IPS DF 19.7 (cell line): ENCODE data around the gene DDIT3.

Source experiments
- DNase-seq: peaks from one replicate; pipeline ENCODE4 v3.0.0-alpha.2; 2013; ENCODE audit warnings: low read depth, low spot score

The DDIT3 gene

DNA sequence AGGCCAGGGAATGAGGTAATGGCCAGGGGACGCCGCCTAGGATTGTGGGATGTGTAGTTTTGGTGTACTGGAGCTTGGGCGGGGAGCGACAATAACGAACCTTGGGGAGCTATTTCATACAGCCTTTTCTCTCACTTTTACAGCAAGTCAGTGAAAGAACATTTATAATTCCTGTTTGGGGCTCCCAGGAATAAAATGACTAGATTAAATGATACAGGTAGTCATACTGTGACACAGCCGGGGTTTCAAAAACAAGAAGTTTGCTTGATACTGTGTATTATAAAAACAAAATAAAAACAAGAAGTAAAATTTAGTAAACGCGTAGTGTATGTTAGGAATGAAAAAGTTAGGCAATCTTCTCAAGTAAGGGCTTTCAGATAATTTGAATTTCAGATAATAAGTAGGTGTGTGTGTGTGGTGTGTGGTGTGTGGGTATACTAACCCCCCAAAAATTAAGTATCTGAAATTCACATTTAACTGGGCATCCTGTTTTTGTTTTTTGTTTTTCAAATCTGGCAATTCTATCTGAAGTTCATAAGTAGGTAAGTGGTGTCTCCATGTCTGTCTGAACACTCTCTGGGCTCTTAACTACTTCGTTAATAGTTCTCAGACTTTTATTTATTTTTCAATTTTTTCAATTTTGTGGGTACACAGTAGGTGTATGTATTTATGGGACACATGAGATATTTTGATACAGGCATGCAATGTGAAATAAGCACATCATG, 27.1 kb upstream of the DDIT3 start:
- DNase-seq: no peak

DNA sequence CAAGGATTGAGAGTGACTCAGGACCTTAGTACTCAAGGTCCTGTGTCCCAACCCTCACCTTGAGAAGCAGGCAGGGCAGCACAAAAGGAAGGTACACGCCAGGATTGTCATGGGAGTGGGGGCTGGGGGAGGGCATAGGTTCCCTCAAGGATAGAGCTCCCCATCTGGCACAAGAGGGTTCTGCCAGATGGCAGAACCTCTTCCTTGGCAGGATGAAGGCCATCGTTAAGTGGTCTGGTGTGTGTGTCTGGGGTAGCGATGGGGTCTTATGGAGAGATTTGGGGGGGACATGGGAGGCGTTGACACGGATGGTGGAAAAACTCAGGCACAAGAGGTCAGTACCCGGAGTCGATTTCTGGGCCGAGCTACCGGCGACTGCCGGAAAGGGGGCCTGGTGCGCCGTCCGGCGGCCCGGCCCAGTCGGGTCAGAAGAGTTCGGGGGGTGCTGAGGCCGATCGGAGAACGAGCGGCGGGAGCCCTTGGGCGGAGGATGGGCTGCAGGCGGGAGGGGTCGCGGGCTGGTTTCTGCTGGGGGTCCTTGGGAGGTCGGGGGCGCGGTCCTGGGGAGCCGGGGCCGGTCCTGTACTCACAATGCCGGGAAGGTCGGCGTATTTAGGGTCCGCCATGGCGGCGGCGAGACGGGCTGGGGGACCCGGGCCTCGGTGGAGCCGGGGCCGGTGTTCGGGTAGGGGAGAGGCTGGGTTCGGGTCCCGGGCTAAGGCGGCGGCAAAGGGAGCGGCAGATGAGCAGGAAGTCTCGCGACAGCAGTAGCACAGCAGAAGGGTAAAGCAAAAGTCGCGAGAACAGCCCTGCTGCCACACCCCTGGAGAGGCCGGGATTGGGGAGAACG, 26.3 kb upstream of the DDIT3 start, which contains the start of gene DCTN2:
DCTN2 (minus strand) TSS at position 755 of the 850 bp plus-strand sequence; CDS start at position 626, 129 bp downstream.
- DNase-seq: peak; percentile 94

- DNase-seq: no peak
Observed at GRCh38 chr12:57545809-57546437, 25.6 kb upstream of the DDIT3 start.

GRCh38 chr12:57543581-57543980, 23.3 kb upstream of the DDIT3 start:
- no peak for DNase-seq

DNA sequence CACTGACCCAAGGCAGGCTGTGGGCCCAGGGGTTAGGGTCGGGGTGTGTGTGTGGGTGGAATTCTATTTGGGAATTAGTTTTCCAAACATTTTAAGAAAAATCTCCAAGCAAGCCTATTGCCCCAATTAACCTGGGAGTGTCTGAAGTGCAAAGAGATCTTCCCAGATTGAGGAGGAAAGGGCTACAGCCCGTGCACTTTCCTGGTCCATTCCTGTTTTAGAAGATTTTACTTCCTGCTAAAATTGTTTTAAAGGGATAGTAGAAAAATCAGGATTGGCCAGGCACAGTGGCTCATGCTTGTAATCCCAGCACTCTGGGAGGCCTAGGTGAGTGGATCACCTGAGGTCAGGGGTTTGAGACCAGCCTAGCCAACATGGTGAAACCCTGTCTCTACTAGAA, 21.4 kb upstream of the DDIT3 start:
- no peak for DNase-seq

DNA sequence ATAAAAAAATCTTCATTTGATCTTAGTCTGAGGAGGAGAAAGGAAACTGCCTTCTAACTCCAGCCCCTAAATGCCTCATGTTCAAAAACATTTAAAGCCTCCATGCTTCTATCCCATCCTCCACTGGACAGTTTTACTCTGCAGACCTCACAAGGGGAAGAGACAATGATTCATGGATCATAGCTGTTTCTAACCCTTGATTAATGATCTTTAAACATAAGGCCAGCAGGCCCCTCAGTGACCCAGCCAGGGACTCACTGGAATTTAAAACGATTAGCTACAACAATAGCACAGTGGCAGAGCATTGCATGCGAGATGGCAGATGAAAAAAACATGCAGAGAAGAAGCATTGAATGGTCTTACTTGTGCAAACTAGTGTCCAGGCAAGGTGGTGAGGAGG, 20.7 kb upstream of the DDIT3 start:
- DNase-seq: no peak

DNA sequence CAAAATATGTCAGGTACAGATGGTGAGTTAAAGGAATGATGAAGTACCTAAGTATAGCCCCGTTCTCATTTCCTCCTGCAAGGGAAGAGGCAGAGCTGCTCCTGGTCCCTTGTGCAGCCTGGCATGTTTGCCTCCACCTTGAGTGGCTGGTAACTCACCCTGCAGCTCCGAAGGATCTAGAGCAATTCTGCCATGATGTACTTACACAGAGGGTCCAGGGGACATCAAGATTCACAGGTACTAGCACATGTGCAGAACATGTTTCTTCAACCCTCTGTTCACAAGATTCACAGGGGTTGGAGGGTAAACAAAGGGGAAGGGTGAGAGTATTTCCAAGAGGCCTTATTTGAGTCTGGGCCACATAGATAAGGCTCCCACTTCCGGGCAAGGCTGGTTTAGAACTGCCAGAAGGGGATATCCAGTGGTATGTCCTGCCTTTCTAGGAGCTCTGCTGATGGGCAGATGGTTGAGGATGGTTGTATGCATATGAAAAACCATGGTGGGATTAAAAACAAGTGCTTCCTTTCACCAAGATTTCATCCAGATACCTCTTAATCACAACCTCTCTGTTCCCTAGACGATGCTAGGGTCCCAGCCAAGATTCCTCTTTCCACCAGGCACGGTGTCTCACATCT, 18.9 kb upstream of the DDIT3 start:
- no peak for DNase-seq

DNA sequence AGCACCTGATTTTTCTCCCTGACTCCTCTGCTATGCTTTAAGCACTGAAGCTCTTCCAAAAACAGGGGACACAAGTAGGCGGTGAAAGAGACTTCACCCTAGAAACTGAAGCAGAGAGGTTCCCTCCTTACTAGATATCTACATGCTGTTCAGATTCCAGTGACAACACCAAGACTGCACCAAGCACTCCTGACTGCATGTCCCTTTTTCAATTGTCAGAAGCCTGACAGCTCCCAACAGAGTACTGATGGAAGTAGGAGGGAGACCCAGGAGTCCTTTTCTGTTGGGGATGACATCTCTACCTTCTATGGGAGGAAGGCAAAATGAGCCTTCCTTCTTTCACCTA, 16.3 kb upstream of the DDIT3 start:
- DNase-seq: no peak

GRCh38 chr12:57535764-57536596, 15.7 kb upstream of the DDIT3 start:
- no peak for DNase-seq

DNA sequence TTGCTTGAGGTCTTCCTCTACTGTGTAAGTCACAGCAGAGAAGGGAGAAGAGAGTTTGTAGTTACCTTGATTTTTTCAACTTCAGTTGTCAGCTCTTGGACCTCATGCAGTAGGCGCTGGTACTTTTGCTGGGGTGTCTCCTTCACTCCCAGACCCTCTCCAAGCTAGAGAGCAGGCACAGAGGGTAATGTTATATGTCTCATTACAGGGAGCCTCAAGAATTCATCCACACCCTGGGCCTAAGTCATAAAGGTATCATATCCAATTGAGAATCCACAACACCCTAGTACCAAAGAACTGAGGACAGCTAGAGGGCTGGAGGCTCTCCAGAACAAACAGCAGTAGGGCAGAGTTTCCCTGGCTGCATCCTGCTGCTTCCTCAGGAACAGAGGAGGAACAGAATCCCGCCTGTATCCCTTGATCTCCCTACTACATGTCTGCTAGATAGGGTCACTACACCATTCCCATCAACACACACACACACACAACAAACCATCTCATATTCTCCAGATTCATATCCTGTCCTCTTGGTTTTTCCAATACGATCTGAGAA, 14.8 kb upstream of the DDIT3 start:
- DNase-seq: no peak

DNA sequence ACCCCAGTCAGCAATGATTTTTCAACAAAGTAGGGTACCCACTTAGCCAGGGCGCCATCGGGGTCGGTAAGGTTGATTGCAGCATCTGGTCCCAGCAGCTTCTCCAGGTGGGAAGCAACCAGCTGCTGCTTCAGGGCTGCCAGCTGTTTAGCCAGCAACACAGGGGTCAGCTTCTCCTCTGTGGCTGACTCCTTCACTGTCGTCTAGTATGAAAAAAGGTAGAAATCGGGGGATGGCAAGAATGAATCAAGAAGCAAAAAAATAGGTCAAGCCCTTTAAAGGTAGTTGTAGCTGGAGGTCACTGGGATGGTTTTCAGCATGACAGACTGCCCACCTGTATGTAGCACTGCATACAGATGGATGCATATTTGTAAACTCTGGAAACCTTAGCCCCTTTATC, 13.9 kb upstream of the DDIT3 start:
- DNase-seq: no peak

DNA sequence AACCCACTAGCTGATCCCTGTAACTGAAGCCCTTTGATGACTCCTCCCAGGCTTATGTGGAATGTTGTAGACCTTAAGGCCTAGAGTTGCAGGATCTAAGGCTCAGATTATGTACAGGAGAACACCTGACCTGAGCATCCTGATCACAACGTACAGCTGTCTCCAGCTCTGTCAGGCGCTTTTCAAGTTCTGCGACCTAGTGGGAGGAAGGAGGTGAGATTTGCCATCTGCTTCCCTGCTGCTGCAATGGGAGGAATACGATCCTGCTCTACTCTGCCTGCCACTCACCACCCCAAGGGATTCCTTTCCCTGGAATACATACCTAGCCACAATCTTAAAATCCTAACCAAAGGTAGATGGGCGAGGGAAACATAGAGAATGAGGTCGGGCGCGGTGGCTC, 12.8 kb upstream of the DDIT3 start:
- no peak for DNase-seq

DNA sequence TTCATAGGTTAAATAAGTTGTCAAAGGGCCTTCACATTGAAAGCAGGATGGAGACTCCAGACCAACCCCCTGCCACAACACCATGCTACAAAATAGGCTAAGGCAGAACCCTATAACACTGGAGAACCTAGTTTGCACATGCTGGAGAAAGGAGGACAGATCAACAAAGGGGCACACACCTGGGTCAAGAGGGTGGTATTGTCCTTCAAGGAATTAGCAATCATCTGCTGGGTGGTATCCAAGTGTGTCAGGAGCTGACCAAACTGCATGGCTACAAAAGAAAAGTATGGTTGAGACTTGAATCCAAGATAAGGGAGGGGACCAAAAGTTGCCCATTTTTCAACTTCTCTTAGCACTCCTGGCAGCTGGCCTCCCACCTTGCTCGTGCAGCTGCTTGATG, 11.5 kb upstream of the DDIT3 start:
- no peak for DNase-seq

DNA sequence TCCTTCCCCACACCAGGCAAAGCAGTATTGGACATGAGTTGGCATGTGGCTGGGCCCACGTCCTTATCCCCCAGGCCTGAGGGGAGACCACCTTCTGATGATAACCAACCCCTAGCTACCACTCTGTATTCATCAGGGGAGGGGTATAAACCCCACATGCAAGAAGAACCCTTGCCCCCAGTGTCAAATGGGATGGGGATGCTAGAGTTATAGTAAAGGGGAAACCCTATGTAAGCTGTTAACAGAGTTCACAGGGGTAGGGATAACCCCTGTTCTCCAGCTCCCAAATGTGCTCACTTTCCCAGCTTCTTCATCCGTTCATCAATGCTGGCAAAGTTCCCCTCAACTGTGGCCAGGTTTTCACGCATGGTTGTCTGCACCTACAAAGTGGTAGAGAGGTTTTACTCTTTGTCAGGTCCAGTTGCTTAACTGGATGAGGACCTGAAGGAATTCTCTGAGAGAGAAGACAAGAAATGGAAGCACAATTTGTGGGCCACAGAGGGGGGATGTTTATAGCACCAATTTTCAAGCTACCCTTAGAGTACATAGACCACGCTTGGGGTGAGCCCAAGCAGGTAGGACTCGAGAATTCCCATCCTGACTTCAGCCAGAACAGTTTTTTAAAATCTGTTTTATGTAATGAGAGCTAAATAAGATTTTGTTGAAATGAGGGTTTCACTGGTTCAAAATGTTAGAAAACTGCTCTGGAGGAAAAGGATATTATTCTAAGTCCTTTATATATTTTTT, 10.3 kb upstream of the DDIT3 start:
- no peak for DNase-seq

GRCh38 chr12:57529831-57530230, 9.5 kb upstream of the DDIT3 start:
- DNase-seq: no peak

DNA sequence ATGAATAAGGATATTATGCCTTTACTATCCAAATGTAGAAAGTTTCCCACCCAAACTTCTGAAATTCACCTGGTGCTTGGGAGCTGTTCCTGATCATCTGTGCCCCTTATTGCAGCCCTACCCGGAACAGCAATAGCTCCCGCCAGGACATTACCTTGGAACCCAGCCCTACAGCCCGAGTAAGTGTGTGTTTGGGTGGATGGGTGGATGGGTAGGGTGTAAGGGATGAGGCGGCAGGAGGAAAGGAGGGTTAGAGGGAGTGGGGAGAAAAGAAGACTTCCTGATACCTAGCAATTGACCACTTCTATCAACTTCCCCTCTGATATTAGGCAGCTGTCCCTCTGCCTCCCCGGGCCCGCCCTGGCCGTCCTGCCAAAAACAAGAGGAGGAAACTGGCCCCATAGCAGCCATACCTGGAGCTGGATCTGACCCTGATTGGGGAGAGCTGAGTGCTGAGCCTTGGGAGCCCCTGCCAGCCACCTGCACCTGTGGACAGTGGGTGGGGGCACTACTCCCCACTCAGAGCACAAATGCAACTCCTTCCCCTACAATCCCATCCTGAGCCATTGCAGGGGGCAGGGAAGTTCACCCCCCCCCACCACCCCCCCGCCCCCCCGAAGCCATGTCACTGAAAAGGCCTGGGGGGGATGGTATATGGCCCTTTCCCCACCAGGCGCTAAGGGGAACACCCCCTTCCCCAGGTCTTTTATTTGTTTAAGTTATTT, 8.7 kb upstream of the DDIT3 start:
- no peak for DNase-seq

GRCh38 chr12:57528176-57528575, 7.9 kb upstream of the DDIT3 start:
- no peak for DNase-seq

GRCh38 chr12:57527184-57527583, 6.9 kb upstream of the DDIT3 start:
- DNase-seq: no peak

- DNase-seq: no peak
Observed at GRCh38 chr12:57526477-57527126, 6.3 kb upstream of the DDIT3 start.
